Keratinocyte (primary cell): ENCODE results near the gene ZNF236. TPM values are rescaled to one million over a fixed set of nuclear protein-coding genes. Genes with fewer than 3 reads are reported as not detected.

Experiments
- DNase-seq: peaks from one replicate; pipeline ENCODE4 v3.0.0-alpha.2; 2011; ENCODE audit warnings: low read depth, missing footprints, low spot score
- FAIRE-seq: peaks from 2 replicates; lab custom pipeline; 2011; peaks lifted over from hg19 to GRCh38; lab: Jason Lieb, UNC
- H2AFZ ChIP-seq: 2 replicates; pipeline ENCODE4 v1.6.0; 2012; ENCODE audit warnings: low read length, control low read depth, inconsistent platforms; ENCODE audit not compliant: control insufficient read depth
- H3K27ac ChIP-seq: 2 replicates; pipeline ENCODE4 v1.5.1; 2011; ENCODE audit warnings: low read length; ENCODE audit not compliant: control insufficient read depth, insufficient read depth
- H3K27me3 ChIP-seq: 3 replicates; pipeline ENCODE4 v1.6.0; 2011; ENCODE audit warnings: low read length; ENCODE audit not compliant: control insufficient read depth, insufficient read depth; ENCODE audit errors: extremely low read depth
- H3K36me3 ChIP-seq, 2 experiments: 2 replicates in 1 of 2; 3 replicates in 1 of 2; pipeline ENCODE4 v1.5.1; 2011; ENCODE audit warnings: low read length in 2 of 2, mild to moderate bottlenecking in 1 of 2; ENCODE audit not compliant: control insufficient read depth in 2 of 2, insufficient read depth in 2 of 2; ENCODE audit errors: extremely low read depth in 1 of 2
- H3K4me1 ChIP-seq: 3 replicates; pipeline ENCODE4 v1.5.1; 2011; ENCODE audit warnings: low read length; ENCODE audit not compliant: control insufficient read depth, insufficient read depth; ENCODE audit errors: extremely low read depth
- H3K4me2 ChIP-seq: 3 replicates; pipeline ENCODE4 v1.6.0; 2011; ENCODE audit warnings: low read depth, low read length; ENCODE audit not compliant: control insufficient read depth, insufficient read depth; ENCODE audit errors: extremely low read depth
- H3K4me3 ChIP-seq, 3 experiments: fragments of 200-600 bp in 1 of 3; sonication (generic) in 1 of 3; 2 replicates in 2 of 3; 3 replicates in 1 of 3; pipeline ENCODE4 v1.5.1; 2011 to 2016; ENCODE audit warnings: low read length in 3 of 3, mild to moderate bottlenecking in 3 of 3, control low read depth in 2 of 3, inconsistent platforms in 1 of 3, low read depth in 1 of 3, mixed read lengths in 1 of 3, mixed run types in 1 of 3, moderate library complexity in 1 of 3; ENCODE audit not compliant: control insufficient read depth in 2 of 3, insufficient read depth in 2 of 3; ENCODE audit errors: extremely low read depth in 1 of 3
- H3K79me2 ChIP-seq: 2 replicates; pipeline ENCODE4 v1.6.0; 2012; ENCODE audit warnings: low read length; ENCODE audit not compliant: control insufficient read depth, insufficient read depth
- H3K9ac ChIP-seq: 3 replicates; pipeline ENCODE4 v1.6.0; 2011; ENCODE audit warnings: low read length; ENCODE audit not compliant: control insufficient read depth, insufficient read depth; ENCODE audit errors: extremely low read depth
- H3K9me1 ChIP-seq: 3 replicates; pipeline ENCODE4 v1.6.0; 2011; ENCODE audit warnings: low read length; ENCODE audit not compliant: control insufficient read depth, insufficient read depth; ENCODE audit errors: extremely low read depth
- H3K9me3 ChIP-seq: 2 replicates; pipeline ENCODE4 v1.5.1; 2012; ENCODE audit warnings: low read depth, low read length; ENCODE audit not compliant: control insufficient read depth
- H4K20me1 ChIP-seq: 3 replicates; pipeline ENCODE4 v1.6.0; 2011; ENCODE audit warnings: low read length; ENCODE audit not compliant: control insufficient read depth, insufficient read depth; ENCODE audit errors: extremely low read depth
- EZH2 ChIP-seq: IDR thresholded peaks from one replicate; pipeline ENCODE4 v1.6.1; 2012; ENCODE audit warnings: inconsistent platforms, mild to moderate bottlenecking, low read length, moderate library complexity
- dilution Hi-C: fragments of 300-500 bp; cut with MboI; formaldehyde crosslinking; loops from one replicate; pipeline ENCODE4 v1.7.0; 2020; ENCODE audit warnings: low sequenced_read_pairs; ENCODE audit not compliant: extremely low pct_ligation_motif_present
- polyA plus RNA-seq, 5 experiments: library from polyadenylated mRNA; depleted of rRNA in 3 of 5; stranded (reverse) in 3 of 5; stranded (forward) in 1 of 5; unstranded in 1 of 5; fragments of >200 nt; gene quantifications; 1 replicate in 1 of 5; 2 replicates in 3 of 5; 3 replicates in 1 of 5; pipeline versions ENCODE4 v1.2.1 to v1.2.3, GENCODE V29; 2011 to 2012; ENCODE audit warnings: missing spikeins in 2 of 5, low read depth in 1 of 5, low replicate concordance in 1 of 5
- TF ChIP-seq, protein P1 (sequence below), 3 experiments: IDR thresholded peaks in 1 of 3; conservative IDR thresholded peaks in 1 of 3; optimal IDR thresholded peaks in 1 of 3; 2 replicates in 2 of 3; 3 replicates in 1 of 3; pipeline versions ENCODE3 to v1.5.1; 2011; ENCODE audit warnings: low read length in 3 of 3, mild to moderate bottlenecking in 3 of 3, moderate library complexity in 2 of 3, control low read depth in 1 of 3, inconsistent platforms in 1 of 3; ENCODE audit not compliant: insufficient read depth in 2 of 3; ENCODE audit errors: extremely low read depth in 1 of 3

ZNF236 gene
- polyA plus RNA-seq, 1 donor (not counting 4 experiments of a cell fraction or from before 2014, with no cell fraction given): 4.5 TPM

GRCh38 chr18:76936877-76937276, 114.5 kb downstream of the ZNF236 start:
- Histone ChIP-seq H3K79me2 (no peaks in the 10 kb centered on the region), H3K27me3 (no peaks in the 10 kb centered on the region), H3K4me1 (no peaks in the 10 kb centered on the region), H3K9ac (no peak overlapping the region), H3K9me1 (no peaks in the 10 kb centered on the region), H3K4me3 (no peak overlapping the region), H3K36me3 (peaks cover 10 to 17% of the 10 kb centered on the region in 2 experiments), H4K20me1 (no peaks in the 10 kb centered on the region), H3K27ac (no peak overlapping the region), H3K9me3 (no peaks in the 10 kb centered on the region), H3K4me2 (no peak overlapping the region), H2AFZ (no peak overlapping the region)
- FAIRE-seq (no peak), DNase-seq (no peak)
- TF ChIP-seq, protein P1, sequence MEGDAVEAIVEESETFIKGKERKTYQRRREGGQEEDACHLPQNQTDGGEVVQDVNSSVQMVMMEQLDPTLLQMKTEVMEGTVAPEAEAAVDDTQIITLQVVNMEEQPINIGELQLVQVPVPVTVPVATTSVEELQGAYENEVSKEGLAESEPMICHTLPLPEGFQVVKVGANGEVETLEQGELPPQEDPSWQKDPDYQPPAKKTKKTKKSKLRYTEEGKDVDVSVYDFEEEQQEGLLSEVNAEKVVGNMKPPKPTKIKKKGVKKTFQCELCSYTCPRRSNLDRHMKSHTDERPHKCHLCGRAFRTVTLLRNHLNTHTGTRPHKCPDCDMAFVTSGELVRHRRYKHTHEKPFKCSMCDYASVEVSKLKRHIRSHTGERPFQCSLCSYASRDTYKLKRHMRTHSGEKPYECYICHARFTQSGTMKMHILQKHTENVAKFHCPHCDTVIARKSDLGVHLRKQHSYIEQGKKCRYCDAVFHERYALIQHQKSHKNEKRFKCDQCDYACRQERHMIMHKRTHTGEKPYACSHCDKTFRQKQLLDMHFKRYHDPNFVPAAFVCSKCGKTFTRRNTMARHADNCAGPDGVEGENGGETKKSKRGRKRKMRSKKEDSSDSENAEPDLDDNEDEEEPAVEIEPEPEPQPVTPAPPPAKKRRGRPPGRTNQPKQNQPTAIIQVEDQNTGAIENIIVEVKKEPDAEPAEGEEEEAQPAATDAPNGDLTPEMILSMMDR (optimal IDR thresholded peaks at IDR 0.05 in 1 of 3, IDR thresholded peaks at IDR 0.05 in 1 of 3, conservative IDR thresholded peaks at IDR 0.05 in 1 of 3; ENCODE audit: extremely low read depth in 1 of 3, insufficient read depth in 2 of 3, low read length in 3 of 3): no peak
- dilution Hi-C loops: no loop called here

DNA sequence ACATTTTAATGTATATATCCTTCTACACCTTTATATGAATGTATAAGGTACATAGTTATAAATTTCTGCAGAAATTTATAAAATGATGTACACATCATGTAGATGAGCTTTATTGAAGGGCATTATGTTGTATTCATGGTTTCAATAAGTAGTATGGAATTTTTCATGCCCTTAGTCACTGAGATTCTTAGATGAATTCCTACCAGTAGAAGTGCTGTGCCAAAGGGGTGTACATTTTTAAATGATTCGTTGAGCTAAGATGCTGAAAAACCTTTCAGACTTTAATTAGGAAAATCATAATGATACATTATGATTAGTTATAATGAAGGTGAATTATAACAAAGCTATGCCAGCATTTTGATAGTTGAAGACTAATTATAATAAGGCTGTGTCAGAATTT, 115.2 kb downstream of the ZNF236 start:
- H3K27me3 ChIP-seq: no peaks in the 10 kb centered on the region
- TF ChIP-seq EZH2: no peak
- TF ChIP-seq, protein P1 (optimal IDR thresholded peaks at IDR 0.05 in 1 of 3, IDR thresholded peaks at IDR 0.05 in 1 of 3, conservative IDR thresholded peaks at IDR 0.05 in 1 of 3; ENCODE audit: extremely low read depth in 1 of 3, insufficient read depth in 2 of 3, low read length in 3 of 3): no peak
- H3K4me3 ChIP-seq: no peak overlapping the region
- H3K27ac ChIP-seq: no peak overlapping the region
- H3K36me3 ChIP-seq: peaks cover 8 to 17% of the 10 kb centered on the region in 2 experiments
- no peak overlapping the region for H3K4me2 ChIP-seq
- H2AFZ ChIP-seq: no peak overlapping the region
- no peaks in the 10 kb centered on the region for H3K9me3 ChIP-seq
- no peaks in the 10 kb centered on the region for H3K79me2 ChIP-seq
- dilution Hi-C loops: no loop called here
- no peak for FAIRE-seq
- no peaks in the 10 kb centered on the region for H3K4me1 ChIP-seq
- DNase-seq: no peak
- no peaks in the 10 kb centered on the region for H4K20me1 ChIP-seq
- H3K9me1 ChIP-seq: no peaks in the 10 kb centered on the region
- no peak overlapping the region for H3K9ac ChIP-seq
